ENCODE data around the gene DLGAP1. TPM values are rescaled to one million over a fixed set of nuclear protein-coding genes. Genes with fewer than 3 reads are reported as not detected.
A peak's percentile ranks its signal among the peaks of the same experiment; 100 is the strongest.

Gene DLGAP1
- total RNA-seq, 1 donor from 2014 or later = 18.5 TPM

- Histone ChIP-seq H3K36me3 (no peaks in the 10 kb centered on the region), H2AFZ (replicated peaks) (no peak overlapping the region), H3K4me1 (peaks cover 13% of the 10 kb centered on the region), H3K9ac (no peak overlapping the region), H3K4me3 (no peak overlapping the region), H3K9me3 (ENCODE audit: low read depth) (no peaks in the 10 kb centered on the region), H3K27me3 (no peaks in the 10 kb centered on the region), H3K4me2 (no peak overlapping the region), H4K20me1 (ENCODE audit: low read depth) (no peaks in the 10 kb centered on the region), H3K79me2 (ENCODE audit: low read depth) (no peaks in the 10 kb centered on the region), H3K27ac (no peak overlapping the region), H3F3A (ENCODE audit: low read depth) (no peaks in the 10 kb centered on the region)
- Mint-ChIP-seq H3K4me3 (no peak overlapping the region), H3K36me3 (peaks cover 5% of the 10 kb centered on the region), H3K4me1 (peaks cover 40% of the 10 kb centered on the region), H3K27ac (peak overlapping the region; percentile 57), H3K9me3 (peaks cover 3% of the 10 kb centered on the region), H3K27me3 (ENCODE audit: insufficient read depth, low read depth) (no peaks in the 10 kb centered on the region)
- DNase-seq (ENCODE audit: low spot score) = no peak
- TF ChIP-seq EZH2phosphoT487 (IDR thresholded peaks at IDR 0.05) (no peak), EZH2 (IDR thresholded peaks at IDR 0.05) (no peak), CTCF (IDR thresholded peaks at IDR 0.05) (no peak)
Observed at GRCh38 chr18:3655254-3656050, 799.7 kb downstream of the DLGAP1 start.

DNA sequence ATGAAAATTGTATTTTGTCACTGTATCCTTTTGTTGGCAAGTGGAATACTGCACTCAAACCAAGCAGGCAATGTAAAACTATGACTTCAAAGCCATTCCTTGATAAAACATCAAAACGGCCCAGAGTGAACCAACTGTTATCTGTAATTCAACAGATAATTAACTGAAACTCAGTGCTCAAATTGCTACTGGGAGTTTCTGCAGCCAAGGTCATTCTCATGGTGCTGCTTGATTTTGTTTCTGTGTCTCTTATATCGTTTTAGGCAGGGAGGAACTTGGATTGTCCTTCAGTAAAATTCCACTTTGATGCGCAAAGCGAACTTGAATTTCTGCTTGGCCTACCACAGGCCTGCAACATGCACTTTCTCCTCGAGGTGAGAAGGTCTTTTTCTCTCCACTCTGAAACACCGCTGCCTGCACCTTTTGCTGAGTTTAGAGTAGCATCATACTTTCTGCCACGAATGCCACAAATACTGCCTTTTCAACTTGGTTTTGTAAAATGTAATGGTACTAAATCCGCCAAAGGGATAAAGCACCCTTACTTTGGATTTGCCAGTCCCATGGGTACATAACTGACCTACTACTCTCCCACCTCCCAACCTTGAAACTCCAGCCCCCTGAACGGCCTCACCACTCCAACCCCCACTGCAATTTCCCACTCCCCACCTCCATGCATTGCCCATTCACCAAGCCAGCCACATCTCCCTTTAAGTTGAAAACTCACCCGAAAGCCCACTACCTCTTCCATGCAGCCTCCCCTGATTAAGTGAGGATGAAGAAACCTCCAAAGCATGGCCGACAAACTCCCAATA lies 800.5 kb downstream of the DLGAP1 start:
- no peak overlapping the region for H3K27ac ChIP-seq
- Mint-ChIP-seq H3K4me3 (no peak overlapping the region), H3K36me3 (peaks cover 5% of the 10 kb centered on the region), H3K4me1 (peaks cover 37% of the 10 kb centered on the region), H3K27ac (peak overlapping the region; percentile 57), H3K9me3 (peaks cover 3% of the 10 kb centered on the region), H3K27me3 (ENCODE audit: insufficient read depth, low read depth) (no peaks in the 10 kb centered on the region)
- H2AFZ ChIP-seq (replicated peaks) = no peak overlapping the region
- H3K9ac ChIP-seq = no peak overlapping the region
- TF ChIP-seq CTCF (IDR thresholded peaks at IDR 0.05) (no peak), EZH2phosphoT487 (IDR thresholded peaks at IDR 0.05) (no peak), EZH2 (IDR thresholded peaks at IDR 0.05) (no peak)
- no peak overlapping the region for H3K4me2 ChIP-seq
- no peaks in the 10 kb centered on the region for H3K36me3 ChIP-seq
- H3K79me2 ChIP-seq (ENCODE audit: low read depth) = no peaks in the 10 kb centered on the region
- DNase-seq (ENCODE audit: low spot score) = no peak
- no peaks in the 10 kb centered on the region for H3F3A ChIP-seq (ENCODE audit: low read depth)
- H3K4me3 ChIP-seq = no peak overlapping the region
- no peaks in the 10 kb centered on the region for H3K27me3 ChIP-seq
- no peaks in the 10 kb centered on the region for H3K9me3 ChIP-seq (ENCODE audit: low read depth)
- peaks cover 15% of the 10 kb centered on the region for H3K4me1 ChIP-seq
- no peaks in the 10 kb centered on the region for H4K20me1 ChIP-seq (ENCODE audit: low read depth)

DNA sequence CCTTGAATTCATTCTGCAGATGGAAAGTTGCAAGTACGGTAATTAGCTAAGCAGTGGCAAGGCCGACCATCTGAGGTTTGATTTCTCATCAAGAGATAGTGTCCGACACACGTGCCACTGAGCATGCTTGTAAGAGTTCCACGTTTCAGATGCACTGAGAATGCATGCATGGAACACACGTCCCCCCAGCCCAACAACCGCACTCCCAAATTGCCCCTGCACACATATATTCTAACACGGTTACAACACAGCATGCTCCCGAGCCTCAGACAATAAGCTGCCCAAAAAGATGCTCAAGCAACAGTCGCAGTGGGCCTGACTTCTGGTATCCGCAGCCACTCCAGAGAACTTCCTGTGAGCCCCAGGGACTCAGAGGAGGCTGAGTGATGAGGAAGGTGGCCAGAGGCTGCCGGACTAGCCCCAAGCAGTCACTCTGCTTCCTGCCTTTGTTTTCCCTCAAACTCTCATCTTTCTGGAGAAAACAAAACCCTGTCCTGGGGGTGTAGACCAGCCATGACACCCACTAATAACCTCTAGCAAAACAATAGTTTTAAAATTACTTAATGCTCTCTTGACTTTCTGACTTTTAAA lies 801.2 kb downstream of the DLGAP1 start:
- Histone ChIP-seq H3K27me3 (no peaks in the 10 kb centered on the region), H3K9me3 (ENCODE audit: low read depth) (no peaks in the 10 kb centered on the region), H3K36me3 (no peaks in the 10 kb centered on the region), H3K4me3 (no peak overlapping the region), H3K4me2 (no peak overlapping the region), H3F3A (ENCODE audit: low read depth) (no peaks in the 10 kb centered on the region), H4K20me1 (ENCODE audit: low read depth) (no peaks in the 10 kb centered on the region), H2AFZ (replicated peaks) (no peak overlapping the region), H3K4me1 (peaks cover 22% of the 10 kb centered on the region), H3K9ac (no peak overlapping the region), H3K79me2 (ENCODE audit: low read depth) (no peaks in the 10 kb centered on the region), H3K27ac (no peak overlapping the region)
- no peak for TF ChIP-seq EZH2 (IDR thresholded peaks at IDR 0.05)
- TF ChIP-seq CTCF (IDR thresholded peaks at IDR 0.05) = no peak
- no peak for TF ChIP-seq EZH2phosphoT487 (IDR thresholded peaks at IDR 0.05)
- peaks cover 42% of the 10 kb centered on the region for H3K4me1 Mint-ChIP-seq
- H3K27me3 Mint-ChIP-seq (ENCODE audit: insufficient read depth, low read depth) = no peaks in the 10 kb centered on the region
- H3K27ac Mint-ChIP-seq = peak overlapping the region; percentile 29
- peaks cover 5% of the 10 kb centered on the region for H3K36me3 Mint-ChIP-seq
- DNase-seq (ENCODE audit: low spot score) = no peak
- peaks cover 3% of the 10 kb centered on the region for H3K9me3 Mint-ChIP-seq
- no peak overlapping the region for H3K4me3 Mint-ChIP-seq
